ENCODE measurements around the gene GNAT1. TPM values are rescaled to one million over a fixed set of nuclear protein-coding genes. Genes with fewer than 3 reads are reported as not detected.

The GNAT1 gene
- total RNA-seq, 3 donors from 2014 or later = not detected

- intact Hi-C loops (cut with DNase I; ENCODE audit: low total_unique reads) = no loop called here
- Histone ChIP-seq H3K9me3 (no peaks in the 10 kb centered on the region), H3K4me3 (peak overlapping the region in 2 of 3 donors; percentile 11 to 44), H3K27ac (peak overlapping the region; percentile 71 to 90), H3K36me3 (no peaks in the 10 kb centered on the region), H3K4me1 (peaks cover 25 to 44% of the 10 kb centered on the region in 2 donors), H3K27me3 (no peaks in the 10 kb centered on the region)
- no peak for DNase-seq (ENCODE audit: low spot score in 2 of 2)
- TF ChIP-seq POLR2A (IDR thresholded peaks at IDR 0.05) (no peak), POLR2AphosphoS5 (IDR thresholded peaks at IDR 0.05) (no peak), CTCF (IDR thresholded peaks at IDR 0.05) (no peak)
Observed at GRCh38 chr3:50165910-50166538, 25.4 kb upstream of the GNAT1 start.

- no peak overlapping the region for H3K4me3 ChIP-seq
- H3K27ac ChIP-seq = peak overlapping the region; percentile 71 to 90
- TF ChIP-seq POLR2A (IDR thresholded peaks at IDR 0.05) (no peak), CTCF (IDR thresholded peaks at IDR 0.05) (no peak), POLR2AphosphoS5 (IDR thresholded peaks at IDR 0.05) (no peak)
- DNase-seq (ENCODE audit: low spot score in 2 of 2) = no peak
- H3K4me1 ChIP-seq = peaks cover 25 to 44% of the 10 kb centered on the region in 2 donors
- H3K36me3 ChIP-seq = no peaks in the 10 kb centered on the region
- no peaks in the 10 kb centered on the region for H3K27me3 ChIP-seq
- H3K9me3 ChIP-seq = no peaks in the 10 kb centered on the region
- intact Hi-C loops (cut with DNase I; ENCODE audit: low total_unique reads) = no loop called here
Observed at GRCh38 chr3:50166620-50167019, 24.8 kb upstream of the GNAT1 start.

- Histone ChIP-seq H3K4me1 (peaks cover 25 to 44% of the 10 kb centered on the region in 2 donors), H3K4me3 (no peak overlapping the region), H3K27me3 (no peaks in the 10 kb centered on the region), H3K27ac (peak overlapping the region in 1 of 2 donors; percentile 90), H3K36me3 (no peaks in the 10 kb centered on the region), H3K9me3 (no peaks in the 10 kb centered on the region)
- DNase-seq (ENCODE audit: low spot score in 2 of 2) = no peak
- TF ChIP-seq POLR2A (IDR thresholded peaks at IDR 0.05) = no peak
- intact Hi-C loops (cut with DNase I; ENCODE audit: low total_unique reads) = no loop called here
Observed at GRCh38 chr3:50167069-50167840, 24.2 kb upstream of the GNAT1 start.

- Histone ChIP-seq H3K36me3 (no peaks in the 10 kb centered on the region), H3K4me1 (peaks cover 25 to 44% of the 10 kb centered on the region in 2 donors), H3K4me3 (no peak overlapping the region), H3K27ac (peak overlapping the region in 1 of 2 donors; percentile 90), H3K27me3 (no peaks in the 10 kb centered on the region), H3K9me3 (no peaks in the 10 kb centered on the region)
- DNase-seq (ENCODE audit: low spot score in 2 of 2) = no peak
- TF ChIP-seq CTCF (IDR thresholded peaks at IDR 0.05) (no peak), POLR2AphosphoS5 (IDR thresholded peaks at IDR 0.05) (no peak), POLR2A (IDR thresholded peaks at IDR 0.05) (no peak)
- intact Hi-C loops (cut with DNase I; ENCODE audit: low total_unique reads) = no loop called here
Observed at GRCh38 chr3:50167841-50168209, 23.6 kb upstream of the GNAT1 start.

GRCh38 chr3:50168388-50168787, 23.0 kb upstream of the GNAT1 start:
- peaks cover 25 to 44% of the 10 kb centered on the region in 2 donors for H3K4me1 ChIP-seq
- no peak for DNase-seq (ENCODE audit: low spot score in 2 of 2)
- TF ChIP-seq POLR2AphosphoS5 (IDR thresholded peaks at IDR 0.05) (no peak), CTCF (IDR thresholded peaks at IDR 0.05) (no peak), POLR2A (IDR thresholded peaks at IDR 0.05) (no peak)

More at GRCh38 chr3:50168388-50168787, 23.0 kb upstream of the GNAT1 start:
- intact Hi-C loops (cut with DNase I; ENCODE audit: low total_unique reads) = no loop called here
- peak overlapping the region; percentile 13 to 90 for H3K27ac ChIP-seq
- no peaks in the 10 kb centered on the region for H3K36me3 ChIP-seq
- no peak overlapping the region for H3K4me3 ChIP-seq
- no peaks in the 10 kb centered on the region for H3K9me3 ChIP-seq
- no peaks in the 10 kb centered on the region for H3K27me3 ChIP-seq

Measured in breast epithelium (tissue), 4 donors.